NCI-H69 (cell line): ENCODE results near the gene CD2.
A peak's percentile ranks its signal among the peaks of the same experiment; 100 is the strongest.

Source experiments
- DNase-seq: peaks from one replicate; lab custom pipeline; 2025; lab: John Stamatoyannopoulos, UW

CD2 gene

GRCh38 chr1:116777831-116778830 lies 23.9 kb downstream of the CD2 start:
- peak; percentile 14 for DNase-seq

- no peak for DNase-seq
These were observed 26.8 kb downstream of the CD2 start for GRCh38 chr1:116781034-116781433.

- DNase-seq: no peak
These were observed 30.8 kb downstream of the CD2 start for GRCh38 chr1:116785006-116785405.

- no peak for DNase-seq
These were observed 31.8 kb downstream of the CD2 start for GRCh38 chr1:116786049-116786448.

- DNase-seq: no peak
These were observed 37.5 kb downstream of the CD2 start for GRCh38 chr1:116791727-116792126.

- DNase-seq: no peak
These were observed 39.2 kb downstream of the CD2 start for GRCh38 chr1:116793357-116793935.

GRCh38 chr1:116794371-116794770 lies 40.1 kb downstream of the CD2 start:
- no peak for DNase-seq

GRCh38 chr1:116794804-116795481 lies 40.7 kb downstream of the CD2 start:
- DNase-seq: no peak

- DNase-seq: no peak
These were observed 41.2 kb downstream of the CD2 start for GRCh38 chr1:116795482-116795829.

- no peak for DNase-seq
These were observed 50.5 kb downstream of the CD2 start for GRCh38 chr1:116804736-116805135.

- DNase-seq: no peak
These were observed 51.2 kb downstream of the CD2 start for GRCh38 chr1:116805398-116805797.

- DNase-seq: no peak
These were observed 52.0 kb downstream of the CD2 start for GRCh38 chr1:116806245-116806644.

- no peak for DNase-seq
These were observed 52.4 kb downstream of the CD2 start for GRCh38 chr1:116806671-116807070.

GRCh38 chr1:116807394-116808199 lies 53.4 kb downstream of the CD2 start:
- peak; percentile 43 for DNase-seq

GRCh38 chr1:116808200-116808847 lies 54.1 kb downstream of the CD2 start:
- DNase-seq: peak; percentile 33

GRCh38 chr1:116808848-116809508 lies 54.7 kb downstream of the CD2 start:
- DNase-seq: peak; percentile 8

- DNase-seq: no peak
These were observed 57.1 kb downstream of the CD2 start for GRCh38 chr1:116811321-116811720.

GRCh38 chr1:116814926-116815723 lies 60.9 kb downstream of the CD2 start:
- DNase-seq: peak; percentile 49

GRCh38 chr1:116817582-116818064 lies 63.4 kb downstream of the CD2 start:
- DNase-seq: peak; percentile 54
